ENCODE measurements around the gene NFRKB. TPM values are rescaled to one million over a fixed set of nuclear protein-coding genes. Genes with fewer than 3 reads are reported as not detected.
"Not testable (repeated sequence)": the region's sequence is repeated elsewhere in the genome, so short reads cannot be mapped to it uniquely, and the experiment has no call there.

NFRKB gene
- total and polyA plus RNA-seq, 2 donors (not counting 3 experiments of a cell fraction or from before 2014, with no cell fraction given) = 21.7 to 30.6 TPM

DNA sequence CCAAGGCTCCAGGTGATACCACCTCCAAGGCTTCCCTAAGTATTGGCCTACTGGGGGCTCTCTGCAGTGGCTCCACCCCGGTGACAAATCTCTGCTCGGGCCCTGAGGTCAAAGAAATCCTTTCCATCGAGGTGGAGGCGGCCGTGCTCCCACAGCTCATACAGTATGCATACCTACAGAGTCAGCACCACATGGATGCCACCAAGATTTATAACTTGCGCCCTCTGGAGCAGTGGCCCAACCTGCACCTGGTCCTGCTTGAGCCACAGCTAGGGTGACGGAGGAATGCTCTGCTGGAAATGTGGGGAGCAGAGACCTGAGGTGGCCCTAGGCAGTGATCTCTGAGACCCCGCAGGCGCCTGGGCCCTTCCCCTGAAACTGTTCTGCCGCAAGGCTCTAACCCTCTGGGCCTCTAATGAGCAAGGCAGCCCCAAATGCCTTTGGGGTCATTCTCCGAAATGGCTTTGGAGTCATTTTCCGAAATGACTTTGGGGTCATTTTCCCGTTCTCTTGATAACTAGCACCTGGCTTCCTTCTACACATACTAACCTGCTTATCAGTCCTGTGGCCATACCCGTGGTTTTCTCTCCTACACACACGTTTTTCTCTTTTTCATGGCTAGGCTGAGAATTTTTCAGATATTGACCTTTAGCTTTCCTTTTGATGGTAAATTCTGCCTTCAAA, 45.8 kb downstream of the NFRKB start:
- TF ChIP-seq MAX (IDR thresholded peaks at IDR 0.05; ENCODE audit: insufficient read depth, insufficient read length) (no peak), POLR2AphosphoS5 (IDR thresholded peaks at IDR 0.05; ENCODE audit: insufficient read depth, low read depth, low read length) (no peak), EZH2 (IDR thresholded peaks at IDR 0.05; ENCODE audit: borderline replicate concordance, low read depth, low read length, severe bottlenecking) (no peak), JUN (IDR thresholded peaks at IDR 0.05; ENCODE audit: borderline replicate concordance, insufficient read depth, insufficient read length, low read depth) (no peak), FOS (IDR thresholded peaks at IDR 0.05; ENCODE audit: borderline replicate concordance, insufficient read depth, low read length) (no peak), MYC (IDR thresholded peaks at IDR 0.05; ENCODE audit: low read depth, low read length) (no peak), GATA2 (IDR thresholded peaks at IDR 0.05; ENCODE audit: insufficient read depth, insufficient read length, low read depth, low read length) (no peak), POLR2A (IDR thresholded peaks at IDR 0.05; ENCODE audit: low read depth, low read length) (no peak)
- TF ChIP-seq, protein P1, sequence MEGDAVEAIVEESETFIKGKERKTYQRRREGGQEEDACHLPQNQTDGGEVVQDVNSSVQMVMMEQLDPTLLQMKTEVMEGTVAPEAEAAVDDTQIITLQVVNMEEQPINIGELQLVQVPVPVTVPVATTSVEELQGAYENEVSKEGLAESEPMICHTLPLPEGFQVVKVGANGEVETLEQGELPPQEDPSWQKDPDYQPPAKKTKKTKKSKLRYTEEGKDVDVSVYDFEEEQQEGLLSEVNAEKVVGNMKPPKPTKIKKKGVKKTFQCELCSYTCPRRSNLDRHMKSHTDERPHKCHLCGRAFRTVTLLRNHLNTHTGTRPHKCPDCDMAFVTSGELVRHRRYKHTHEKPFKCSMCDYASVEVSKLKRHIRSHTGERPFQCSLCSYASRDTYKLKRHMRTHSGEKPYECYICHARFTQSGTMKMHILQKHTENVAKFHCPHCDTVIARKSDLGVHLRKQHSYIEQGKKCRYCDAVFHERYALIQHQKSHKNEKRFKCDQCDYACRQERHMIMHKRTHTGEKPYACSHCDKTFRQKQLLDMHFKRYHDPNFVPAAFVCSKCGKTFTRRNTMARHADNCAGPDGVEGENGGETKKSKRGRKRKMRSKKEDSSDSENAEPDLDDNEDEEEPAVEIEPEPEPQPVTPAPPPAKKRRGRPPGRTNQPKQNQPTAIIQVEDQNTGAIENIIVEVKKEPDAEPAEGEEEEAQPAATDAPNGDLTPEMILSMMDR (IDR thresholded peaks at IDR 0.05; ENCODE audit: extremely low read depth in 1 of 2, insufficient read depth in 1 of 2, low read depth in 1 of 2, low read length in 2 of 2) = no peak
- Histone ChIP-seq H2AFZ (ENCODE audit: low read depth, low read length) (no peak overlapping the region), H3K4me1 (ENCODE audit: control insufficient read depth, extremely low read depth, insufficient read depth, low read length) (no peaks in the 10 kb centered on the region), H3K9me3 (replicated peaks; ENCODE audit: control insufficient read depth, insufficient read depth, low read length) (no peaks in the 10 kb centered on the region), H3K36me3 (ENCODE audit: control insufficient read depth in 2 of 2, extremely low read depth in 1 of 2, insufficient read depth in 2 of 2, low read length in 2 of 2) (no peaks in the 10 kb centered on the region), H3K4me2 (ENCODE audit: insufficient read depth, low read length) (no peak overlapping the region), H3K79me2 (ENCODE audit: control insufficient read depth, insufficient read depth, low read length) (no peaks in the 10 kb centered on the region), H3K27ac (ENCODE audit: insufficient read depth, low read depth, low read length) (no peak overlapping the region), H3K9ac (replicated peaks; ENCODE audit: extremely low read depth, insufficient read depth, low read length) (no peak overlapping the region), H4K20me1 (replicated peaks; ENCODE audit: control insufficient read depth, extremely low read depth, insufficient read depth, low read length) (no peaks in the 10 kb centered on the region), H3K27me3 (ENCODE audit: control insufficient read depth in 2 of 2, insufficient read depth in 2 of 2, low read length in 2 of 2) (no peaks in the 10 kb centered on the region), H3K4me3 (replicated peaks in 1 of 3; ENCODE audit: insufficient read depth in 1 of 3, low read depth in 1 of 3, low read length in 3 of 3) (no peak overlapping the region), H3K9me1 (replicated peaks; ENCODE audit: control insufficient read depth, extremely low read depth, insufficient read depth, low read length) (no peaks in the 10 kb centered on the region)
- no peak for DNase-seq (ENCODE audit: low read depth, low spot score)
- CTCF ChIA-PET = no interaction called here
- BruUV-seq (replicated peaks) = no TSS peak
- POLR2A ChIA-PET = no interaction called here
- no peak for FAIRE-seq
- dilution Hi-C loops (cut with MboI; ENCODE audit: extremely low pct_ligation_motif_present, low sequenced_read_pairs) = no loop called here
- intact Hi-C loops (cut with micrococcal nuclease) = no loop called here

GRCh38 chr11:129847361-129847760, 48.0 kb downstream of the NFRKB start:
- H3K9me1 ChIP-seq (replicated peaks; ENCODE audit: control insufficient read depth, extremely low read depth, insufficient read depth, low read length); POLR2A ChIA-PET; dilution Hi-C loops (cut with MboI; ENCODE audit: extremely low pct_ligation_motif_present, low sequenced_read_pairs); H2AFZ ChIP-seq (ENCODE audit: low read depth, low read length); DNase-seq (ENCODE audit: low read depth, low spot score); CTCF ChIA-PET; H3K4me1 ChIP-seq (ENCODE audit: control insufficient read depth, extremely low read depth, insufficient read depth, low read length); H3K27ac ChIP-seq (ENCODE audit: insufficient read depth, low read depth, low read length); H3K27me3 ChIP-seq (ENCODE audit: control insufficient read depth in 2 of 2, insufficient read depth in 2 of 2, low read length in 2 of 2); H3K36me3 ChIP-seq (ENCODE audit: control insufficient read depth in 2 of 2, extremely low read depth in 1 of 2, insufficient read depth in 2 of 2, low read length in 2 of 2); H3K9ac ChIP-seq (replicated peaks; ENCODE audit: extremely low read depth, insufficient read depth, low read length); FAIRE-seq; intact Hi-C loops (cut with micrococcal nuclease); H3K4me3 ChIP-seq (replicated peaks in 1 of 3; ENCODE audit: insufficient read depth in 1 of 3, low read depth in 1 of 3, low read length in 3 of 3); H3K79me2 ChIP-seq (ENCODE audit: control insufficient read depth, insufficient read depth, low read length); BruUV-seq (replicated peaks); H3K4me2 ChIP-seq (ENCODE audit: insufficient read depth, low read length); H3K9me3 ChIP-seq (replicated peaks; ENCODE audit: control insufficient read depth, insufficient read depth, low read length); H4K20me1 ChIP-seq (replicated peaks; ENCODE audit: control insufficient read depth, extremely low read depth, insufficient read depth, low read length): not testable (repeated sequence)
